Pulmonary artery endothelial cell (primary cell): ENCODE results near the gene AMELX. TPM values are rescaled to one million over a fixed set of nuclear protein-coding genes. Genes with fewer than 3 reads are reported as not detected.

ENCODE experiments used
- DNase-seq: peaks from one replicate; pipeline ENCODE4 v3.0.0-alpha.2; 2011; ENCODE audit warnings: low read depth, low spot score
- total RNA-seq: library from RNA; depleted of rRNA; stranded (reverse); fragments of >200 nt; gene quantifications from 2 replicates; pipeline ENCODE4 v1.2.3, GENCODE V29; 2014

The AMELX gene
- total RNA-seq: not detected in 2 replicates

DNA sequence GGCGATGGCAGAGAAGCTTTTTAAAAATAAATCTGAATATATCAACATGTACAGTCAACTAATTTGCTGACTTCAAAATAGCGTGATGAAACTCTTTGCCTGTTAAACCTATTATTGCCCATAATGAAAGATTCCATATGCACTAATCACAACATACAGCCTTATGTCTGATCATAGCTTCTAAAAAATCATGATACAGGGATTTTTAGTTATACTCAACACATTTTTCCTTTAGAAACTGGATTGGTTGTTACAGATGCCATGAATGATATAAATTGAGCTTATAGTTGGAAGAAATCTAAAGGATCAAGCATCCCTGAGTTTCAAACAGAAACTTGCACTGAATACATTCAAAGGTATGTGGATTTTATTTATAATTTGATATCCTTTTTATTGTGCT, at the start of gene AMELX:
AMELX (plus strand) TSS at position 301 of the 400 bp plus-strand sequence. CDS start 1,376 bp downstream, outside the sequence.
- DNase-seq: no peak

DNA sequence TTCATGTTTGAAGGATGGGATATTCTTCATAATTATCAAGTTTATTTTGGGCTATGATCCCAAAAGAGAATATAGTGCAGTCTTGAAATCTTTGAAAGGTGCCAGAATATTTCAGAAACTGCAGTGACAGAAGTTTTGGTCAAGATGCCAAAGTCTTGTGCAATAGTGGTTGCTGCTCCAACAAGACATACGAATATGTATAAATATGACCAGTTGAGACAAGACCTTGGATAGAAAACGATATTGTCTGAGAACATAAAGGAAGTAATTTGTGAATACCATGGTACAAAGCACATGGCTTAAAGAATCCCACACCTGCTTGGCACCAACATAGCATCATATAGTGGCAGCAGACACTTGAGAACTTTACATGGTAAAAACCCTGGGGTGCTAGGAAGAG, 48.6 kb upstream of the AMELX start:
- DNase-seq: no peak

DNA sequence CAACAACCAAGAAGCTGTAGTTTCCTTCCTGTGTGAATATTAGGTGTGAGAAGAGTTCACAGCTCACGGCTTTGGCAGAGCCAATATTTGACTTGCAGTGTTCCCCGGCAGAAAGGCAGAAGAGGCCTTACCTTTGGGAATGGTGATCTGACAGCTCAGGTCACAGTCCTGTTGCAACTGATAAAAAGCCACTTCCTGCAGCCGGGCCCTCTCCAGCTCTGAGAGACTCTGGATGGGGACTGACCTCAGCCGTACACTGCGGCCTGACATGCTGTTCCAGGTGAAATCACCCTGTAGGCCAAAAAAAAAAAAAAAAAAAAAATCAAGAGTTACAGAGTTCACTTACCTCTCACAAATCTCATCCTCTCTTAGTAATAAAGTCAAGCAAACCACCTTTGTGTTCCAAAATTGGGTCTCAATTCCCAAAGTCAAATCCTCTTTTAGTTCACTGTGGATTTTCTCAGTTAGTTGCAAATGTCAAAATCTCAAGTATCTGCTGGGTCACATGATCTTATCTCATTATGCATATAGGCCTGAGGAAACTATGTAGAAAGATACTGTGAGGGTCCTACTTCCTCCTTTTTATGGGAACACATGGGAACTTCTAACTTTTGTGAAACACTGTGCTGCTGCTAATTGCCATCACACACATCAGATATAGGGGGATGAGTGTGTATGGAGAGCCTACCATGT, 38.6 kb upstream of the AMELX start:
- DNase-seq: no peak

DNA sequence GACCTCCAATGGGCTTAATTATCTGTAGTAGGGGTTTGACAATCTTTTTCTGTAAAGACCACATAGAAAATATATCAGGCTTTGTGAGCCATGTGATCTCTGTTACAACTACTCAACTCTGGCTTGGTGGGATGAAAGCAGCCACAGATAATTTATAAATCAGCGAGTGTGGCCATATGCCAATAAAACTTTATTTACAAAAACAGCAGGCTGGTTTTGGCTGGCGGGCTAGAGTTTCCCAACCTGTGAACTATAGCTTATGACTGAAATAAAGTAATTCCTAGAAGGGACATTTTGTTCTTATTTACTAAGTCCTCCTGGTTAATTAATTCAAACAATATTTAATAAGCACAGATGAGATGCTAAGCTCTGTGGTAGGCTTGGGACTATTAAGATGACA, 35.9 kb upstream of the AMELX start:
- DNase-seq: no peak

DNA sequence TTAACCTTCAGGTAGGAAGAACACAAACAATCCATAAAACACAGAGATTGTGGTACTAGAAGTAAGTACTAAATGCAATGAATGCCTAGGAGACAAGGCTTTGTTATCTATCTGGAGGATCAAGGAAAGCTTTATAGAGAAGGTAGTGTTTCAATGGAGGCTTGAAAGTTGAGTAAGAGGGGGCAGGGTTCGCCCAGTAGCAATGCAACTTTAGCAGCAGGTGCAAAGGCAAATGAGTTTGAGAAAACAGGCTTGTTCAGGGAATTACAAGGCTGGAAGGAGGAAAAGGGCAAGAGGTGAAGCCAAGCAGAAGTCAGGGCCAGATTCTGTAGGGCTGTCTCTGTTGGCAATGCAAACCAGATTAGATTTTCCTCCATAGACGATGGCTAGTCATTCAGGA, 35.5 kb upstream of the AMELX start:
- no peak for DNase-seq

DNA sequence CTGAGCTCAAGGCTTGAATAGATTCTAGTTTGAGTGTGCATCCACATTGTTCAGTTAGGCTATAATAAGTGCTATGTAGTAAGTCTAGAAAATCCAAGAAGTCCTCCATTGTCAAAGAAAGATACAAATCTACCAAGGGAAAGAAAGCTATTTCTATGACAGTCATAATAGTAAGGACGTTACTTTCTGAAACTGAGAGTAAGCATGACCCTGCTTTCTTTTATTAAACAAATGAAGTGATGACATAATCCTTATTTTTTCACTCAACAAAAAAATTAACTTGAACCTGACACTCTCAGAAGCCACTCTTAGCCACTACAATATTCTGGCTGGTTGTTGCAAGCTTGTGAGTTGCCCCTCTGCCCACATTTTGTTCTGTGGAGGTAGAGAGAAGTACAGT, 33.8 kb upstream of the AMELX start:
- no peak for DNase-seq

DNA sequence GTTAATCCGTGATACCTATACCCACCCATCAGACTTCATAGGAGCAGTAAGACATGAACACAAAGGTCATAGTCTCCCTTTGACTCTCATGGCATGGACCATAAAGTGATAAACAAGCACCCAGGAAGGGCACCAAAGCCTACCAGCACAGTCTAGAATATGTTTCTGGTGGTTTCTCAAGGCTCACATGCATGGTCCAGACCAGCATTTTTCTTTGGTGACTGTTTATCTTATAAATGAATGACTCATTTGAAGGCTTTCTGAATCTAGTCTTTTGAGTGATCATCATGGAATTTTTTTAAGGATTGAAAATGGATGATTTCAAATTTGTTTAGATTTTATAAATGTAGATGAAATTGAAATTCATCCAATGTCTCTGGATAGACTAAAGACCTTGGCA, 32.0 kb upstream of the AMELX start:
- DNase-seq: no peak

DNA sequence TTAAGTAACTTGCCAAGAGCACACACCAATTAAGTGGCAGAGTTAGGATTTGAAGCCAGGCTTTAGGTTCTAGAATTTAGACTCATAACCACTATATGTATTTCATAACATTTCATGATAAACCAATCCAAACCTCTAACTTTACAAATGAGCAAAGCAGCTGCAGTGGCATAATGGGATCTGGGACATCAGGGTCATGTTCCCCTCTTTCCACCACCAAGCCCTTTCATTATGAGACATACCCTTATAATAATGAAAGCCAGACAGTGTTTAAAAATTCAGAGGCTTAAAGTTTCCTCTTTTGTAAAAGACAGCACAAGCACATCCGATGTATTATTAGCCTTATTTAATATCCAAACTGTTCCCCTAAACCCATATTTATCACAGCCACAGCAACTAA, 28.3 kb upstream of the AMELX start:
- no peak for DNase-seq

DNA sequence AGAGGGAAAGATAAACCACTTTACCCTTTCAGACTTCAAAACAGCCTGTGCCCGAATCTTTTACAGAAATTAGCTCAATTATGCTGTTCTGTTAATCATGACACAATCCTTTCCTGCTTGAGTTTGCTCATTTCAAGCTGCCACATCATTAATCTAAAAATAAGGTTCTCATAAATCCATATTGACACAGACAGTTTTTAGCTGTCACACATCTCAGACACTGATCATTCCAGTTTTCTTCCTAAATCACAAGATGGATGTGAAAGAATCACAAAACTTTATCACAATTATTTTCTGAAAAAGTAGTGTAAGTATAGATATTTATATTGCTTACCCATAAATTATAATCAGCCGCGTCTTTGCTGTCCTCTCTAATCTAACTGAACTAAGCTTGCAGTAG, 27.9 kb upstream of the AMELX start:
- DNase-seq: no peak

DNA sequence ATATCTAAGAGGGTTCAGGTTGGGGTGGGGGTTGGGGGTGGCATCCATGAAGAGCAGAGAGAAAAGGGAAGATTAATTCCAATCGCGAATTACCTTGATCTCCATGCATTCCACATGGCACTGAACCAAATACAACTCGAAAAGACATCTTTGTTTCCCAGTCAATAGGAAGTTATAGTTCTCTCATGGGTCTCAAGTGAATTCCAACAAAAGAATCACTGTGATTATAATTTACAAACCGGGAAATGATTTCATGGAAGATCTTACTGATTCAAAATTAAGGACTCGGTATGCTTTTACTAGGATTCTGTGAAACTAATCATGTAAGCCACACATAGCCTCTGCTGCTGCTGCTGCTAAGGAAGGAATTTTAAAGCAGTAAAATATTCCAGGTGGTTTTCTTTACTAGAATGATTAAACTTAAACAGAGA, 26.6 kb upstream of the AMELX start:
- no peak for DNase-seq

DNA sequence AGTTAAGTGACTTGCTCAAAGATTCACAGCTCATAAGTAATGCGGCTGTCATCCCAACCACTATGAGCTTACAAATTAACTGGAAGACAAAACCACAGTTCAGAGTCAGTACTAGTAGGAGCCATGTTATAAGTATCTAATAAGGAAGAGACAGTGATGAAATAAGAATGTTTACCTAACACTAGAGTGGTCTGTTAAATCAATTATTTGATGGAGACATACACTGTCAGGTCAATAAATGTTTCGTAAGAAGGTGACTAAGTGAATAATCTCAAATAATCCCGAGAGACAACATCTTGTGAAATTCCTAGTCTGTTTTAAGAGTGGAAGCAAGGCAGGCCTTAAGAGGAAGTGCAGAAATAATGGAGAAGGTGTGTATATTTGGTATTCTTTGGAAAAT, 25.8 kb upstream of the AMELX start:
- no peak for DNase-seq

DNA sequence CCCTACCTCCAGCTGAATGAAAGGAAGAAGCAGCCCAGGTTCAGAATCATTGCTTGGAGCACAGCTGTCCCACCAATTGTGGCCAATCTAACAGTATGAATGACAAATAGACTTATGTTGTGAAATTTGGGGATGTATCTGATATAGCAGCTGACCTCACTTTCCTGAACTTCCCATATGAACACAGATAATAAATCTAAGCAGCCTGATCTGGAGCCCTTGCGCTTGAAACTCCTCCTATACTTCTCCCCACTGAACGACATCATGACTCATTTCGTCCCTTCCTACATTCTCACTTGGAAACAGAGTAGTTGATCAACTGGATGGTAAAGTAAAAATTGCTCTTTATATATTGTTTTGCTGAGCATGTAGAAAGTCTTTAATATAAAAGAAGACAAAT, 24.2 kb upstream of the AMELX start:
- no peak for DNase-seq

DNA sequence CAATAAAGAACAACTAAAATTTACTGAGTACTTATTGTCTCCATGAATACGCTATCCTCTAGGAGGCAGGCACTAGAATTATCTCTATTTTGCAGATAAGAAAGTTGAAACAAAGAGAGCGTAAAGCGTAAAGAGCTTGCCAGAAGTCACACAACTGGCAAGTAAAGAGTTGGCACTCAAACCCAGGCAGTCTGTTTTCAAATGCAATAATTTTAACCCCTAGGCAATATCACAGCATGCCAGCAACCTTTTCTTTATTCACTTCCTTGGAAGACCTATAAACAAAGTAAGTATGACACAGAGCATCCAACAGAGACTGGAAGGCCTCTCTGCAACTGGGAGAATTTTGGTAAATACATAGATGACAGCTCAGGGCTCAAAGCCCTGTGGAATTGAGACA, 23.2 kb upstream of the AMELX start:
- DNase-seq: no peak

DNA sequence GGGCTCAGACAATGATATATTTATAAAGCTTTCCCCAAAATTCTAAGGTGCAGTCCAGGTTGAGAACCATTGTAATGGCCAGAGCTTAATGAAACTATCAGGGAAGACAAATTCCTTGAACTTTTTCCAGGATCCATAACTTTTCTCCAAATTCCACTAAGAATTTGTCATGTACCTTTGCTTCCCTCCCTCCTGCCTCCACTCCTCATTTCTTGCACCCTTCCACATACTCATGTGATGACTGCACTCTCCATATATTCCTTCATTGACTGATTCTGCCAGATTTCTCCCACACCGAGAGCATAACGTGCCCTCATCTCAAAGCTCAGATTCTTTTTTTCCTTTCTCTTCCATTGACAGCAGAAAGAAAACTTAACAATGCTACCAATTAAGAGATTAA, 20.9 kb upstream of the AMELX start:
- no peak for DNase-seq

DNA sequence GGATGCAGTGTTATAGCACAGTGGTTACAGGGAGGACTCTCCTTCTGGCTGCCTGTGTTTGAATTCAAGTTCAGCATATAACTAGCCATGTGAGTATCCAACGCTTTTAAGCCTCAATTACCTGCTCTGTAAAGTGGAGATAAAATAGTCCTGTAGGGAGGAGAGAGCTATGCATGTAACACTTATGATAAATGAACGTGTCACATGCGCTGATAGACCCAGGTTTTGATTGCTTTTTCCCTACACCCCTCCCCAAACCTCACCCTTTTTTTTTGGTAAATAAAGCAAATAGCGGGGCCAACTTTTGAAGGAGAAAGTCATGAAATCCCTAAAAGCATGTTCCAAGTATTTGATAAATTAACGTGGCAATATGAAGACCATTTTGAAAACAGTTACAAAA, 20.4 kb upstream of the AMELX start:
- no peak for DNase-seq

DNA sequence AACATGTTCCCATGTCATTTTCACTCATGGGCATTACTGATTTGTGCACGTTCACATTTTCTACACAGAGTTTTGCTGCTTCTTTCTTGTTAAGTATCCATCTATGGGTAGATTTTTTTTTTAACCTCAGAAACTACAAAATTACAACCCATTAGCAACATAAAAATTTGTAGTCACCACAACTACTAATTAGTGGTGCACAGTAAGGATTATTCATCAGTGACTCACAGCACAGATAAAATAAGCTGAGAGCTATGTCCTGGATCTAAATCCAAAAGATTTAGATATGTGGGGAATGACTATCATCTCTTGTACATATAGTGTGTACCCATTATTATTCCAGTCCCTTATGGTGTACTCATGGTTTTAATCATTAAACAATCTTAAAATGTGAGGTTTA, 19.7 kb upstream of the AMELX start:
- DNase-seq: no peak

DNA sequence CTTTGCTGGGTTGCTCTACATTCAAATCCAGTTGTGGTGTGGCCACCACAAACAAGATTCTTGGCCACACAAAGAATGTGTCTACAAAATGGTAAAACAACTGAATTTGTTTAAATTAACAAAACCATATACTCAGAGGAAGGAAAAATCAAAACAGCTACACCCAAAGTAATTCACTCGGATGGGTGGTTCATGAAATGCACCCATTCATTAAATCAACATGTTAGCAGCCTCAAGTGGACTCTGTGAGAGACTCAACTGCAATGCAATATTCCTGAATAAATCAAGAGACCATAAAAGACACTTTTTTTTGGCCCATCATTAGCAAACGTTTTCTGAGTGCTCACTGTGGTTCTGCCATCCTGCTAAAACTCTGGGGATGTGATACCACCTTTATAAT, 11.2 kb upstream of the AMELX start:
- no peak for DNase-seq

DNA sequence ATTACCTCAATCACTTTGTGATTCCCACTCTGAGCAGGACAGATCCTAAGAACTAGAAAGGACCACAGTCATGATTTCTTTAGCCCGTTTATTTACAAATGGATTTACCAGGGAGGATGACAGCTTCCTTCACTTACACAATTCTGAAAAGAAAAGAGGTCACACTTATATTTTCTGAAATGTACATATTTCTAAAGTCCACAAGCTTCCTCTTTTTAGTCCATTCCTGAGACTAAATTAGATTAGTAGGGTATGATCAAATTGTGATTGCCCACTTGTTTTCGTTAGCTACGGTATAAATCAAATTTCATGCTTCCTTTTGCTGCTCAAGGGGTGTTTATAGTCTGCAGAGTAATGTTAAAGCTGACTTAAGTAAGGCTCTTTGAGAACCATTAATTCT, 7.6 kb upstream of the AMELX start:
- no peak for DNase-seq

DNA sequence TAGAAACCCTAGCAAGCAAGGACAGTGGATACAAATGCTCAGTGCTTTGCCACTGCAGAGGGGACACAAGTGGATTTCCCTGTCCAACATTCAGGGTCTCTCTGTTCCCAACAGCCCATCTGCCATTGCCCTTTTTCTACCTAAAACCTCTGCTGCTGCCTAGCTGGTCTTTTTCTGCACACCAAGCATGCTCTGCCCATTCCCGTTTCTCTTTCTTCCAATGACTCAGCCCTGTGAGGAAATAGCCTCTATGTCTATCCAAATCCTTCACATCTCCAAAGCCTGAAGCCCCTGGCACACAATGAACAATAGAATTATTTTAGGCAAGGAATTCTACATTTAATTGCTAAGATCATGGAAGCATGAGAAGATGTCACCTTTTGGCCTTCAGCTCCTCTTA, 5.7 kb upstream of the AMELX start:
- DNase-seq: no peak

DNA sequence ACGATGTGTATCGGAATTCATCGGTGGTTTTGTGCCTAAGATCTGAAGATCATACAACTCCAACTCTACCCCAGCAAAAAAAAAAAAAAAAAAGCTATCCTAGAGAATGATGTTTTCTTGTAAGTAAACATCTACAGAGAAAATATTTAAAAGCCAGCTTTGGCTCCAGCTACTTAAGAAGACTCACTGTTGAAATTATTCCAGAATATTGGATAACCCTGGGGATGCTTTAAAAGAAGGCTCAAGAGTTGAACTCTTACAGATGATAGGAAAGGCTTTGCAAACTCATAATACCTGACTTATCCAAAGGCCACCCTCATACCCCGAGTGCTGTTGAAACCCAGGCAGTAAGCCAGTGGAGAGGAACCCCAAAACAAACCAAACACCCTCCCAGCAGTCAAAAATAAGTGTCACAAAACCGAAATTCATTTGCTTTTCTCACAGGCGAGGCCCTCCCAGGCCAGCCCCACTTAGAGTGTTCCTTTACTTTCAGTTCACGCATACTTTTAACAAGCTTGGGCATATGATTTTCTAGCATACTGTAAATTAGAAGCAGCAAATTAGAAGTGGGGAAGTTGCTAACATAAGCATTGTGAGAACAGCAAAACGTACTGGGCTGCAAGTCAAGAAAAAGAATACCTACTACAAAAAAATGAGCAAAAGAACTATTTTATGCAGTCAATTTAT, 2.7 kb upstream of the AMELX start:
- no peak for DNase-seq

DNA sequence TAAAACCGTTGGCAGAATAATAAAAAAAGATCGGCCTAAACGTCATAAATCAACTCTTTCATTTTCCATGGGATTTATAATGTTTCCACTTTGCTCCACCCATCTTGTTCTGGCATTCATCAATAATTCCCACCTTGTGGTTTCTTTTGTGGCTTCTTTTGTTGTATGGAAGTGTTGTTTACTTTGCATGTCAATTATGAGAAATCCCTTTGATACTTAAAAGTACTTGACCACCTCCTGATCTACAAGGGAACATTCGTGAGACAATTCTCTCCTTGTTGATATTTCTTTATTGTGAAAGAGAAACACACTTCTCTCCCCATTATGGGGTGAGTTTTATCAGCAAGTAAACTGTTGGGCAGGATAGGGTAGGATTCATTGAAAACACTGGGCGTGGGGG, 2.8 kb downstream of the AMELX start:
- no peak for DNase-seq

DNA sequence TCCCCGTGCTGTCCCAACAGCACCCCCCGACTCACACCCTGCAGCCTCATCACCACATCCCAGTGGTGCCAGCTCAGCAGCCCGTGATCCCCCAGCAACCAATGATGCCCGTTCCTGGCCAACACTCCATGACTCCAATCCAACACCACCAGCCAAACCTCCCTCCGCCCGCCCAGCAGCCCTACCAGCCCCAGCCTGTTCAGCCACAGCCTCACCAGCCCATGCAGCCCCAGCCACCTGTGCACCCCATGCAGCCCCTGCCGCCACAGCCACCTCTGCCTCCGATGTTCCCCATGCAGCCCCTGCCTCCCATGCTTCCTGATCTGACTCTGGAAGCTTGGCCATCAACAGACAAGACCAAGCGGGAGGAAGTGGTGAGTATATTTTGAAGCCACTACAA, 5.4 kb downstream of the AMELX start:
- DNase-seq: no peak

DNA sequence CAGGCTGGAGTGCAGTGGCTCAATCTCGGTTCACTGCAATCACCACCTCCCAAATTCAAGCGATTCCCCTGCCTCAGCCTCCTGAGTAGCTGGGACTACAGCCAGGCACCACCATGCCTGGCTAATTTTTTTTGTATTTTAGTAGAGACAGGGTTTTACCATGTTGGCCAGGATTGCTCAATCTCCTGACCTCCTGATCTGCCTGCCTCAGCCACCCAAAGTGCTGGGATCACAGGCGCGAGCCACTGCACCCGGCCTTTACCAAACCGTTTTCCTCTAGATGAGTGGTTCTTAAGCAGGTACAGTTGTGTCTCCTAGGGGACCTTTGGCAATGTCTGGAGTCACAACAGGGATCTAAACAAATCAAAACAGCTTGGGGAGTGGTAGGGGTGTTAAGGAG, 11.6 kb downstream of the AMELX start:
- no peak for DNase-seq
